Measurements from ENCODE around the gene PNKD.
A peak's percentile ranks its signal among the peaks of the same experiment; 100 is the strongest.
"Not testable (repeated sequence)": the region's sequence is repeated elsewhere in the genome, so short reads cannot be mapped to it uniquely, and the experiment has no call there.

PNKD gene

GRCh38 chr2:218291318-218292047, 21.2 kb downstream of the PNKD start:
- DNase-seq (ENCODE audit: low read depth in 2 of 2): no peak

DNA sequence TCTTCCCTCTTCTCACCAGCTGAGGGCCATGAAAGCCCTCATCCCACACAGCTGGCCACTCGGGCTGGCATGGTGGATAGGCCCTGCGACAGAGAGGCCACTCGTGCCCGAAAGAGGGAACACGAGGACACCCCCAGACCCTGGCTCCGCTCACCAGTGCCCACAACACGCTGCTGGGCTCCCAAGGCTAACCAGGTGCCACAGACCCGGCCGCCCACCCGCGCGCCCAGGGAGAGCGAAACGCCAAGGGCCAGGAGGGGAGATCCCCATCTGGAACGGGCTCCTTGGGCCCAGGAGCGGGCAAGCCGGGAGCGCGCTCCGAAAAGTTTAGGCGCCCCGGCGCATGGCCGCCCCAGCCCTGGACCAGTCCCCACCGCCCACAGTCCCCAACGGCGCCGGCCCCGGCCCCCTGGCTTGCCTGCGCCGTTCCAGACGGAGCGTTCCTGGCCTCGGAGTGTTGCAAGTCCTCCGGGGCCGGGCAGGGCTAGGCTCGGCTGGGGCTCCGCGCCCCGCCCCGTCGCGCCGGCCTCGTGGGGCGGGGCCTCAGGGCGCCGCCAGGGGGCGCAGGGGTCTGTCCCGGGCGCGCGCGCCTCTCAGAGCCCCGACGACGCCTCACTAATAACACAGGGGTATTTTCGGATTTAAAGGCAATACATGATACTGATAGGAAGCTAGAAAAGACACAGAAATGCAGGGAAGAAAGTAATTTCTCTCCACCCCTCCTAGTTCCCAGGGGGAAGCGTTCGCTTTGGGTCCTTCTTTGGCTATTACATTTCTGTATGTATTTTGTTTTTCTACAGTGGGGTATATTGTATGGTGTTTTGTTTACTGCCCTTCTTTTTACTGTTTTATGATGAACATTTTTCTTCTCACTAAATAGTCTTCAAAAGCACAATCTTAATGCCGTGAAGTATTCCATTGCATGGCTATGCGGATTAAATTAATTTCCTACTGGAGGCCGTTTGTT, 22.0 kb downstream of the PNKD start, which contains the start of gene TMBIM1:
TSS of gene TMBIM1 (minus strand) at position 456 of the 967 bp plus-strand sequence. CDS start 10,362 bp downstream, outside the sequence.
- DNase-seq (ENCODE audit: low read depth in 2 of 2): peak; percentile 65 to 71

DNA sequence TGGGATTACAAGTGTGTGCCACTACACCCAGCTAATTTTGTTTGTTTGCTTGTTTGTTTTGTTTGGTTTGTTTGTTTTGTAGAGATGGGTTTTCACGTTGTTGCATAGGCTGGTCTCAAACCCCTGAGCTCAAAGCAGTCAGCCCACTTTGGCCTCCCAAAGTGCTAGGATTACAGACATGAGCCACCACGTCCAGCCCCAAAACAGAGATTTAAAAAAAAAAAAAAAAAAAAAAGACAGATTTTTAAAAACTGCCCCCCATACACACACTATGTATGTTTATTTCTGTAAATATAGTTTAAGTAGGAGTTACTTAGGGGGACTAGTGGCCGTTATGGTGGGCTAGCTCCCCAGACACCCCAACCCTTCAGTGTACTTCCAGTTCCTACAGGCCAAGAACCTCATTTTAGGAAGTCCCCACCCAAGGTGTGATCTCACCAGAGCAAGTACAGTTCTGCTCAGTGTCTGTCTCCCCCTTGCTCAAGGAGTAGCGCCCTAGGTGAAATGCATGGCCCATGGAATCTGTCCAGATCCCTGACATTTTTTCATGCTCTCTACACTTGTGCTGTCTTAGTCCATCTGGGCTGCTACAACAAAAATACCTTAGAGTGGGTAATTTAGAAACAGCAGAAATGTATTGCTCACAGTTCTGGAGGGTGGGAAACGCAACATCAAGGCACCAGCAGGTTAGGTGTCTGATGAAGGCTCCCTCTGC, 23.6 kb downstream of the PNKD start:
- no peak for DNase-seq (ENCODE audit: low read depth in 2 of 2)

GRCh38 chr2:218294430-218295022, 24.2 kb downstream of the PNKD start:
- no peak for DNase-seq (ENCODE audit: low read depth in 2 of 2)

- no peak for DNase-seq (ENCODE audit: low read depth in 2 of 2)
Observed at GRCh38 chr2:218295029-218295428, 24.7 kb downstream of the PNKD start.

DNA sequence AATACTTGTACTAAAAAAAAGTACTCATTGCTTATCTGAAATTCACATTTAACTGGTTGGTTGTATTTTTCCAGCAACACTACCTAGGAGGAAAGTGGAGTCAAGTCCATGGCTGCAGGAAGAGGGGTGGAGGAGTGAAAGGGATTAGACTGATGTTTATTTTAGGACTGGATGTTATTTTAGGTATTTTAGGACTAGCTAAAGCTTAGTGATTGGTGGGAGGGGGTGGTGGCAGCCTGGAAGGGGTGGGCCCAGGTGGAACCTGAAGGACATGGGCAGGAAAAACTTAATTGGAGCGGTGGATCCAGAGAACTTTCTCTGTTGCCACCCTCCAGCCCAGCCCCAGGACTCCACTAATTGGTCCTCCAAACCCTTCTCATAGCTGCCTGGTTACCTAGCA, 25.9 kb downstream of the PNKD start:
- DNase-seq (ENCODE audit: low read depth in 2 of 2): no peak

GRCh38 chr2:218296847-218297246, 26.5 kb downstream of the PNKD start:
- DNase-seq (ENCODE audit: low read depth in 2 of 2): no peak

- DNase-seq (ENCODE audit: low read depth in 2 of 2): no peak
Observed at GRCh38 chr2:218298314-218298875, 28.1 kb downstream of the PNKD start.

- no peak for DNase-seq (ENCODE audit: low read depth in 2 of 2)
Observed at GRCh38 chr2:218300141-218300540, 29.8 kb downstream of the PNKD start.

GRCh38 chr2:218301176-218301819, 31.0 kb downstream of the PNKD start:
- DNase-seq (ENCODE audit: low read depth in 2 of 2): peak; percentile 83 to 85

DNA sequence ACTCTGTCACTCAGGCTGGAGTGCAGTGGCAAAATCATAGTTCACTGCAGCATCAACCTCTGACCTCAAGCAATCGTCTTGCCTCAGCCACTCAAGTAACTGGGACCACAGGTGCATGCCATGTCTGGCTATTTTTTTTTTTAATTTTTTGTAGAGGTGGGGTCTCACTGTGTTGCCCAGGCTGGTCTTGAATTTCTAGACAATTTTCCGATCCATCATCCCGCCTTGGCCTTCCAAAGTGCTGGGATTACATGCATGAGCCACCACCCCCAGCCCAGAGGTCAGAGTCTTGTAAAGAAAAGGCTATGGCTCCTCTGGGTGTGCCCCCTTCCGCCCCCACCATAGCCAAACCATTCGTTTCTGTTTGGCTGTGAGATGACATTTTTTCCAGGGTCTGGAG, 35.1 kb downstream of the PNKD start:
- DNase-seq (ENCODE audit: low read depth in 2 of 2): no peak

DNA sequence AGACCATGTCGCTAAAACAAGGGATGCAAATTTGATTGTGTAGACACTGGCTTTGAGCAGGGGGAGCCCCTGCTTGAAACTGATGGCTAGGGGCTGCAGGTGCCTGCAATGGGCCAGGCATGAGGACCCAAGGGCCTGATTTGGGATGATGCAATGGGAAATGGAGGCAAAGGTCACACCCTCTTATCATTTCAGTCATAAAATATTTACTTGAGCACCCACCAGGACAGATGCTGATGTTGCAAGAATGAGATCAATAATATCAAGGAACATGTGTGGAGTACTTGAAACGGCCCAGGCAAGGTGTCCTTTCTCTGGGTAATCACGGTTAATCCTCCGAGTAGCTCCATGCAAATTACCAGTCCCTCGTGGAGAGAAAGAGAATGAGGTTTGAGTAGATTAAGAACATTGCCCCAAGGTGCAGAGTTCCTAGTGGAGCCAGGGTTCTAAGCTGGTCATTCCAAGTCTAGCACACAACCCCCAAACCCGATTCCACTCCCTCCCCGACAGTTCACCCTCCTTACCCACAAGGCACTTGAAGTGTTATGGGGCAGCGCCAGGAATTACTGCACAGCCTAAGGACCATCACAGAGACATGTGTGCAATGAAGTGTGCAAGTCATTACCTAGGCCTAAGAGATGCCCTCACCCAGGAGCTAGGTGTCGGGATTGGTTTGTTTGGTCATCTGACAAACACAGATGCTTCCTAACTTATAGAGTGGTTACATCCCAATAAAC, 36.0 kb downstream of the PNKD start:
- no peak for DNase-seq (ENCODE audit: low read depth in 2 of 2)

DNA sequence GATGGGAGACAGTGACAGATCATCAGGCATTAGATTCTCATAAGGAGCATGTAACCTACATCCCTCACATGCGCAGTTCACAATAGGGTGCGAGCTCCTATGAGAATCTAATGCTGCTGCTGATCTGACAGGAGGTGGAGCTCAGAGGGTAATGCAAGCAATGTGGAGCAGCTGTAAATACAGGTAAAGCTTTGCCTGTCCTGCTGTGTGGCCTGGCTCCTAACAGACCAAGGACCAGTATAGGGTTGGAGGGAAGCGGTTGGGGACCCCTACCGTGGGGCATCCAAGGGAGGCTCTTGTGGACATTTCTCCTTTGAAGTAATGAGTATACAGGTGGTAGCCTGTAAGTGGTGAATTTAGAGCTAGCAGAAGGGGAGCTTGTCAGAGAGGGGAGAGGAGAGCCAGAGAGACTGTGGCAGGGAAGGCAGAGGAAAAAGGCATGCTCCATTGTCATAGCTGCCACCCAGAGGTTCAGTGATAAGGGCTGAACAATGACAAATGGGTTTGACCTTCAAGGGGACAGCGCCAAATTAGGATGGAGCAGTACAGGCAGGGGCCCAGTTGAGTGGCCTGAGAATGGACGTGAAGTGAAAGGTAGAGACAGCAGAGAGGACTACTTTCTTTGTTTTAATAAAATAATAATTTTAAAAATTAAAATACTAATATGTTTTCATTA, 37.2 kb downstream of the PNKD start:
- DNase-seq (ENCODE audit: low read depth in 2 of 2): no peak

GRCh38 chr2:218310853-218311540, 40.7 kb downstream of the PNKD start:
- DNase-seq (ENCODE audit: low read depth in 2 of 2): no peak

DNA sequence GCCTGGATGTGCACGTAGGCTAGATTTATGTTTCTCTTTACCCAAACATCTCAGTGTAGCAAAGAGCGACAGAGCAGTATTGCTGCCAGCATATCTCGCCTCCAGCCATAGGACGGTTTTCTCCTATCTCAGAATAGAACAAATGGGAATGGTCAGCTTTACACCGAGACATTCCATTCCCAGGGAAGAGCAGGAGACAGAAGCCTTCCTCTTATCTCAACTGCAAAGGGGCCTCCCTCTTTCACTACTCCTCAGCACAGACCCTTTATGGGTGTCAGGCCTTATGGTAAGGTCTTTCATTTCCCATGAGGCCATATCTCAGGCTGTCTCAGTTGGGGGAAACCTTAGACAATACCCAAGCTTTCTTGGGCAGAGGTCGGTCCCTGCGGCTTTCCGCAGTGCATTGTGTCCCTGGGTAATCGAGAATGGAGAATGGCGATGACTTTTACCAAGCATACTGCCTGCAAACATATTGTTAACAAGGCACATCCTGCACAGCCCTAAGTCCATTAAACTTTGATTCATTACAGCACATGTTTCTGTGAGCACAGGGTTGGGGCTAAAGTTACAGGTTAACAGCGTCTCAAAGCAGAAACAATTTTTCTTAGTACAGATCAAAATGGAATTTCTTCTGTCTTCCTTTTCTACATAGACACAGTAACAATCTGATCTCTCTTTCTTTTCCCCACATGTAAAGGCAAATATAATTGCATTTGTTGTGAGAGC, 41.4 kb downstream of the PNKD start:
- DNase-seq (ENCODE audit: low read depth in 2 of 2): not testable (repeated sequence)

- no peak for DNase-seq (ENCODE audit: low read depth in 2 of 2)
Observed at GRCh38 chr2:218312267-218312756, 42.0 kb downstream of the PNKD start.

DNA sequence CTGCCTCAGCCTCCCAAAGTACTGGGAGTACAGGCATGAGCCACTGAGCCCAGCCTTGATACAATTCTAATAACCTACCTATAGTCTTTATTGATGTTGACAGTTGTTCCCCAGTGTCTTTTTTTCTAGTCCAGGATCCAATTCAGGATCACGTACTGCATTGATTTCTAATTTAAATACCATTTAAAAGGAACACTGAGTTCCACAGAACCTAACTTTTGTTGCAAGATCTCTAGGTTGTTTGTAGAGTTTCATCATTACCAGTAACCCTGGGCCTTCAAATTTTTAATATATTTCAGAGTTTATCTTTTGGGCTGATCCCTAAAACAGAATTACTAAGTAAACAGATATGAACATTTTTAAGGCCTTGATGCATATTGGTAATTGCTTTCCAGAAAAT, 43.0 kb downstream of the PNKD start:
- DNase-seq (ENCODE audit: low read depth in 2 of 2): no peak

- DNase-seq (ENCODE audit: low read depth in 2 of 2): not testable (repeated sequence)
Observed at GRCh38 chr2:218314764-218315163, 44.4 kb downstream of the PNKD start.
